Naive thymus-derived CD8-positive, alpha-beta T cell (primary cell): ENCODE measurements around the gene ASPA. TPM values are rescaled to one million over a fixed set of nuclear protein-coding genes. Genes with fewer than 3 reads are reported as not detected.

Source experiments
- ATAC-seq, 2 donors: fragments of 150-1000 bp; cut with Tn5 transposase in 1 of 2; sonication (Bioruptor Pico), chemical (Tn5 transposase) in 1 of 2; 1 replicate in 1 of 2; 2 replicates in 1 of 2; pipeline ENCODE4 v1.10.0; 2021; ENCODE audit warnings: mild to moderate bottlenecking in 2 of 2, moderate library complexity in 2 of 2
- POLR2A ChIA-PET: fragments of 350-600 bp; sonication (Branson Sonifier 250); formaldehyde crosslinking; loops from one replicate; lab custom pipeline; 2021; ENCODE audit warnings: antibody characterized with exemption; lab: Charles Lee
- DNase-seq, 10 donors: peaks; one replicate each; pipeline versions ENCODE4 v3.0.0 to v3.0.0-alpha.2; 2020 to 2022
- H3K27ac Mint-ChIP-seq, 10 donors: one replicate each; pipeline ENCODE4 v1.8.0; 2020 to 2022; ENCODE audit warnings: mild to moderate bottlenecking in 10 of 10, mixed read lengths in 10 of 10, moderate library complexity in 4 of 10, inconsistent platforms in 1 of 10
- H3K27me3 Mint-ChIP-seq, 5 donors: one replicate each; pipeline ENCODE4 v1.8.0; 2021 to 2022; ENCODE audit warnings: mixed read lengths in 5 of 5
- H3K36me3 Mint-ChIP-seq, 3 donors: one replicate each; pipeline ENCODE4 v1.8.0; 2020 to 2022; ENCODE audit warnings: mixed read lengths in 3 of 3, mild to moderate bottlenecking in 2 of 3, inconsistent platforms in 1 of 3
- H3K4me1 Mint-ChIP-seq, 4 donors: one replicate each; pipeline ENCODE4 v1.8.0; 2021 to 2022; ENCODE audit warnings: mixed read lengths in 4 of 4
- H3K4me3 Mint-ChIP-seq, 10 donors: one replicate each; pipeline ENCODE4 v1.8.0; 2020 to 2022; ENCODE audit warnings: mild to moderate bottlenecking in 10 of 10, mixed read lengths in 10 of 10, moderate library complexity in 6 of 10, inconsistent platforms in 1 of 10
- H3K9me3 Mint-ChIP-seq, 9 donors: one replicate each; pipeline ENCODE4 v1.8.0; 2020 to 2022; ENCODE audit warnings: mixed read lengths in 9 of 9, mild to moderate bottlenecking in 3 of 9, inconsistent platforms in 1 of 9, moderate library complexity in 1 of 9
- polyA plus RNA-seq, 3 donors: library from polyadenylated mRNA; unstranded; fragments of 300-500 nt; fragmentation: Illumina TruSeq; gene quantifications; one replicate each; pipeline ENCODE4 v1.2.3, GENCODE V29; 2021
- total RNA-seq, 8 experiments: library from RNA in 2 of 8; stranded (reverse) in 2 of 8; gene quantifications; one replicate each; pipeline ENCODE4 v1.2.3 and lab custom pipeline; 2021 to 2026

ASPA gene
- total and polyA plus RNA-seq, 5 experiments from 2014 or later = not detected

DNA sequence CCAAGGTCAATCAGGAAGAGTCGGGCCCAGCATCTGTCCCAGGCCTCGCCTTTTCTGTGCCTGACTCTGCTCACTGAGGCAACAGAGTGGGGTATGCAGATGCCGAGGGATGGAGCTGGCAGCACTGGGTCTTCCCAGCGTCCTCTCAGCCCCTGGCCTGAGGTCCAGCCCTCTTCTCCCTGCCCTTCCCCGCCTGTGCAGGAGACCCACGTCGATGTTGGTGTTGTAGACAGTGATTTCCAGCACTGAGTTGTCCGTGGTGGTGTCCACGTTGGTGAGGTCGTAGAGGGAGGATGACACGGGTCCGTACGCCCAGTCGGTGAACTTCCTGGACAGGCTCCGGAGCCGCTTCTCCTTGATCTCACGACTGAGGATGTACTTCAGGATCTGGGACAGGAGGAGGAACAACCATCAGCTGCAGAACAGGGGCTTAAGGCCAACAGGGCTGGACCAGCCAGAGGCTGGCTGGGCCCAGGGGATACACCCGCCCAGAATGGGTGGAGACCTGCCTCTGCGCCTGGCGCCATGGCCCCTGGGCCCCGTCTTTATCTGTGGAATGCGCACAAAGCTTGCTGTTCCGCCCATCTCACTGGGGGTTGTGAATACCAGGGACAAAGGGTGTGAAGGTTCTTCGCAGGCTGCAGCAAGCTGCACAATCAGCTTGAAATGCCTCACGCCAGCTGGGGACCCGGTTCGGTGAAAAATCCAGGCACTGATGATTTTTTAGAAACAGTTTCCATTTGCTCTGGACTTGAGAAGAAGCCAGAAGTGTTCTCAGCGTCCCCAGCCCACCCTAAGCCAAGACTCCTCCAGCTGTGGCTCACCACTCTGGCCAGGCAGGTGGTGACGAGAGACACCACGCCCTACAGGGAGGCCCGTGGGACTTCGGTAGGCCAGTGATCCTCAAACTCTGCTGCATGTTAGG lies 54.3 kb downstream of the ASPA start:
- no peaks in the 10 kb centered on the region for H3K9me3 Mint-ChIP-seq

GRCh38 chr17:3531266-3532101 lies 55.7 kb downstream of the ASPA start:
- no peak for DNase-seq
- POLR2A ChIA-PET = no interaction called here
- Mint-ChIP-seq H3K4me1 (peaks cover 5 to 14% (median 7%) of the 10 kb centered on the region in 4 donors), H3K27me3 (peaks cover 0 to 17% (median 0%) of the 10 kb centered on the region in 5 donors), H3K9me3 (no peaks in the 10 kb centered on the region), H3K4me3 (no peak overlapping the region), H3K36me3 (no peaks in the 10 kb centered on the region), H3K27ac (no peak overlapping the region)
- no peak for ATAC-seq

More for the DNA sequence above, 54.3 kb downstream of the ASPA start:
- Mint-ChIP-seq H3K4me3 (no peak overlapping the region), H3K27ac (no peak overlapping the region), H3K4me1 (peaks cover 0 to 6% (median 5%) of the 10 kb centered on the region in 4 donors), H3K27me3 (peaks cover 0 to 17% (median 0%) of the 10 kb centered on the region in 5 donors), H3K36me3 (no peaks in the 10 kb centered on the region)
- DNase-seq = no peak
- POLR2A ChIA-PET = no interaction called here
- ATAC-seq = no peak

DNA sequence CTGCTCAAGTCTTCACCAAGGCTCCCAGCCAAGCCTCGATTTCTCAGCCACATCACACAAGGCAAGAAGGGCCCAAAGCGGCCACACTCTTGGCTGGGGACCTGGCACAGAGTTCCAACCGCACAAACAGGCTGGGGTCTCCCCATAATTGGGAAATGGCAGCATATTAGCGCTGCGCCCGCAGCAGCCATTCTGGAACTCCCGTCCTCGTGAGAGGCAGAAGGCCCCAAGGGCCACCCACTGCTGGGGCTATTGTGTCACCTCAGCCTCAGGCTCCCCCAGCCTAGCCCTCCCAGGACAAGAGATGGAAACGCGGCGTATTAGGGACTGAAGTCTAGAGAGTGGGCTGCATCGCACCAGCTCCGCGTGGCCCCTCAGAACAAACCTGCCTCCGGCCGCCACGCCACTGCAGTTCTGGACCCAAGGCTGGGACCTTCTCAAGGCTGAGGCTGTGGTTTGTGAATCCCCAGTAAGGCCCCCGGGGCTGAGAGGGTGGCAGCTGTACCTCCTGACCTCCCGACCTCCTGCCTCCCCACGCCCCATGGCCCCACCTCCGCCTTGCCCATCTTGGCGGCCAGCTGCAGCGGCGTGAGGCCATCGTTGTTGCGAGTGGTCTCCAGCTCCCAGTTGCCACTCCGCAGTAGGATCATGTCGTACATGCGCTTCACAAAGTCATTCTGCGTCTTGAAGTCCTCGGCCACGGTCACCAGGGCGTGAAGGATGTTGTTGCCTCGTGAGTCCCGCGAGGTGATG lies 56.5 kb downstream of the ASPA start:
- Mint-ChIP-seq H3K27ac (no peak overlapping the region), H3K4me1 (peaks cover 5 to 15% (median 7%) of the 10 kb centered on the region in 4 donors), H3K9me3 (no peaks in the 10 kb centered on the region), H3K4me3 (no peak overlapping the region), H3K27me3 (peaks cover 0 to 15% (median 0%) of the 10 kb centered on the region in 5 donors), H3K36me3 (no peaks in the 10 kb centered on the region)
- ATAC-seq (no peak), DNase-seq (no peak)
- POLR2A ChIA-PET = no interaction called here

GRCh38 chr17:3532859-3533142 lies 57.0 kb downstream of the ASPA start:
- no peaks in the 10 kb centered on the region for H3K9me3 Mint-ChIP-seq
- POLR2A ChIA-PET = no interaction called here
- ATAC-seq (no peak), DNase-seq (no peak)
- H3K27ac Mint-ChIP-seq = no peak overlapping the region
- H3K36me3 Mint-ChIP-seq = no peaks in the 10 kb centered on the region
- peaks cover 0 to 12% (median 0%) of the 10 kb centered on the region in 5 donors for H3K27me3 Mint-ChIP-seq
- H3K4me1 Mint-ChIP-seq = peaks cover 5 to 15% (median 7%) of the 10 kb centered on the region in 4 donors
- H3K4me3 Mint-ChIP-seq = no peak overlapping the region

GRCh38 chr17:3533752-3534151 lies 58.0 kb downstream of the ASPA start:
- ATAC-seq = no peak
- DNase-seq = no peak
- H3K4me1 Mint-ChIP-seq = peaks cover 5 to 15% (median 7%) of the 10 kb centered on the region in 4 donors
- H3K4me3 Mint-ChIP-seq = no peak overlapping the region
- H3K27me3 Mint-ChIP-seq = peaks cover 0 to 12% (median 0%) of the 10 kb centered on the region in 5 donors
- no peaks in the 10 kb centered on the region for H3K36me3 Mint-ChIP-seq
- H3K9me3 Mint-ChIP-seq = no peaks in the 10 kb centered on the region
- H3K27ac Mint-ChIP-seq = peak overlapping the region in 2 of 10 donors; percentile 14 to 43
- POLR2A ChIA-PET = no interaction called here

GRCh38 chr17:3534881-3535252 lies 59.1 kb downstream of the ASPA start:
- POLR2A ChIA-PET = no interaction called here
- peak in 1 of 2 donors; percentile 27 for ATAC-seq
- Mint-ChIP-seq H3K36me3 (no peaks in the 10 kb centered on the region), H3K27ac (peak overlapping the region in 5 of 10 donors; percentile 11 to 67 (median 56)), H3K4me1 (peaks cover 5 to 15% (median 7%) of the 10 kb centered on the region in 4 donors), H3K27me3 (peaks cover 0 to 8% (median 0%) of the 10 kb centered on the region in 5 donors), H3K9me3 (no peaks in the 10 kb centered on the region), H3K4me3 (peak overlapping the region in 6 of 10 donors; percentile 9 to 62 (median 35))
- no peak for DNase-seq

- peak; percentile 20 to 71 (median 51) for DNase-seq
- H3K27me3 Mint-ChIP-seq = peaks cover 0 to 8% (median 2%) of the 10 kb centered on the region in 5 donors
- H3K36me3 Mint-ChIP-seq = no peaks in the 10 kb centered on the region
- H3K4me1 Mint-ChIP-seq = peaks cover 5 to 15% (median 7%) of the 10 kb centered on the region in 4 donors
- peak overlapping the region; percentile 45 to 77 (median 67) for H3K4me3 Mint-ChIP-seq
- ATAC-seq = peak; percentile 90 to 92
- no peaks in the 10 kb centered on the region for H3K9me3 Mint-ChIP-seq
- peak overlapping the region in 8 of 10 donors; percentile 27 to 89 (median 72) for H3K27ac Mint-ChIP-seq
- POLR2A ChIA-PET = no interaction called here
Measured at GRCh38 chr17:3535253-3535995, 59.6 kb downstream of the ASPA start.

DNA sequence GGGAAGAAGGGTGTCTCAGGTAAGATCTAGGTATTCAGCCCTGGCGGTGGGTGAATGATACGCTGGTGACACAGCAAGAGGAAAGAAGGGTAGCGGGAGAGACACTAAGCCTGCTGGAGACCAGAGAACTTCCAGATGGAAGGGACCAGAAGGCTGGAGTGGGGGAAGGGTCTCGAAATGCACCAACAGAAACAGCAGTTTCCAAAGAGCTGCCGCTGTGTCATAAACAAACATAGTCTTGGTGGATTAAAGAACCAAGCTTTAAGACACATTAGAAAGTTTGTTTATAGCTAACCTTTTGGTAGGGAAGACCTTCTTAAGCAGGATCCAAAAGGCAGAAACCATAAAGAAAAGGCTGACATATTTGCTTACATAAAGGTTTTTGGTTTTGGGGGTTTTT lies 60.9 kb downstream of the ASPA start:
- no peak for DNase-seq
- peak overlapping the region in 3 of 10 donors; percentile 2 to 36 (median 19) for H3K4me3 Mint-ChIP-seq
- no peaks in the 10 kb centered on the region for H3K36me3 Mint-ChIP-seq
- no peaks in the 10 kb centered on the region for H3K9me3 Mint-ChIP-seq
- H3K27ac Mint-ChIP-seq = peak overlapping the region in 5 of 10 donors; percentile 20 to 61 (median 36)
- peaks cover 0 to 9% (median 2%) of the 10 kb centered on the region in 5 donors for H3K27me3 Mint-ChIP-seq
- no peak for ATAC-seq
- POLR2A ChIA-PET = no interaction called here
- peaks cover 5 to 15% (median 7%) of the 10 kb centered on the region in 4 donors for H3K4me1 Mint-ChIP-seq

- H3K27me3 Mint-ChIP-seq = peaks cover 0 to 11% (median 7%) of the 10 kb centered on the region in 5 donors
- peaks cover 0 to 10% (median 6%) of the 10 kb centered on the region in 4 donors for H3K4me1 Mint-ChIP-seq
- DNase-seq (no peak), ATAC-seq (no peak)
- H3K4me3 Mint-ChIP-seq = no peak overlapping the region
- no peak overlapping the region for H3K27ac Mint-ChIP-seq
- POLR2A ChIA-PET = no interaction called here
- no peaks in the 10 kb centered on the region for H3K36me3 Mint-ChIP-seq
- H3K9me3 Mint-ChIP-seq = no peaks in the 10 kb centered on the region
Measured at GRCh38 chr17:3539881-3540540, 64.2 kb downstream of the ASPA start.

GRCh38 chr17:3542410-3543088 lies 66.8 kb downstream of the ASPA start:
- Mint-ChIP-seq H3K27ac (peak overlapping the region in 1 of 10 donors; percentile 24), H3K4me3 (no peak overlapping the region), H3K4me1 (peaks cover 0 to 3% (median 0%) of the 10 kb centered on the region in 4 donors), H3K27me3 (peaks cover 0 to 11% (median 5%) of the 10 kb centered on the region in 5 donors), H3K9me3 (no peaks in the 10 kb centered on the region), H3K36me3 (no peaks in the 10 kb centered on the region)
- ATAC-seq = no peak
- no peak for DNase-seq
- POLR2A ChIA-PET = no interaction called here

DNA sequence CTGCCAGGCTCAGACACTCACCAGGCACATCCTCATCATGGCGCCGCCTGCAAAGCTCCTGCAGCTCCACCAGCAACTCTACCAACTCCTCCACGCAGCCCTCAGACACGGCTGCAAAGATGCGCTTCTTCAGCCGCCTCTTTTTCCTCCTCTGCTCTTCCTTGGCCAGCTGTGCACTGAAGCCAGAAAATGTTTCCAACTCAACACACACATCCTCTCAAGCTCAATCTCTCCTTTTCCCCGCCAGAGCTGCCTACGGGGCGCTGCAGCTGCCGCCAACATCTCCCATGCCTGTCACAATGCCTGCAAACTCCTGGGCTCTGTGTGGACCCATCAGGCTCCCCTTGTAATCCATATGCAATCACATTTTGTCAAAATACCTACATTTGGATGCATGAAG lies 67.7 kb downstream of the ASPA start:
- ATAC-seq (no peak), DNase-seq (no peak)
- H3K4me1 Mint-ChIP-seq = peaks cover 0 to 3% (median 0%) of the 10 kb centered on the region in 4 donors
- H3K27ac Mint-ChIP-seq = peak overlapping the region in 1 of 10 donors; percentile 26
- no peaks in the 10 kb centered on the region for H3K36me3 Mint-ChIP-seq
- H3K9me3 Mint-ChIP-seq = no peaks in the 10 kb centered on the region
- H3K4me3 Mint-ChIP-seq = no peak overlapping the region
- peaks cover 0 to 11% (median 5%) of the 10 kb centered on the region in 5 donors for H3K27me3 Mint-ChIP-seq
- POLR2A ChIA-PET = no interaction called here
